T follicular helper cell (primary cell): ENCODE measurements around the gene ITPR1.

Experiments used
- DNase-seq: peaks from one replicate; pipeline ENCODE4 v3.0.0-alpha.2; 2020; ENCODE audit warnings: low read depth

The ITPR1 gene

GRCh38 chr3:4509983-4510755, 17.0 kb downstream of the ITPR1 start:
- DNase-seq = no peak

GRCh38 chr3:4511491-4512262, 18.5 kb downstream of the ITPR1 start:
- no peak for DNase-seq

GRCh38 chr3:4512895-4513616, 19.9 kb downstream of the ITPR1 start:
- DNase-seq = no peak

- no peak for DNase-seq
Observed at GRCh38 chr3:4514321-4514720, 21.2 kb downstream of the ITPR1 start.

GRCh38 chr3:4514916-4515315, 21.8 kb downstream of the ITPR1 start:
- no peak for DNase-seq

GRCh38 chr3:4515916-4516579, 22.9 kb downstream of the ITPR1 start:
- no peak for DNase-seq

- DNase-seq = no peak
Observed at GRCh38 chr3:4517093-4517492, 23.9 kb downstream of the ITPR1 start.

- no peak for DNase-seq
Observed at GRCh38 chr3:4517643-4518311, 24.6 kb downstream of the ITPR1 start.

- DNase-seq = no peak
Observed at GRCh38 chr3:4520033-4520816, 27.1 kb downstream of the ITPR1 start.

- no peak for DNase-seq
Observed at GRCh38 chr3:4522947-4523346, 29.8 kb downstream of the ITPR1 start.

- DNase-seq = no peak
Observed at GRCh38 chr3:4523710-4524698, 30.9 kb downstream of the ITPR1 start.

GRCh38 chr3:4525560-4526223, 32.5 kb downstream of the ITPR1 start:
- no peak for DNase-seq

GRCh38 chr3:4528320-4528719, 35.2 kb downstream of the ITPR1 start:
- no peak for DNase-seq

GRCh38 chr3:4528819-4529600, 35.9 kb downstream of the ITPR1 start:
- DNase-seq = no peak

- no peak for DNase-seq
Observed at GRCh38 chr3:4529876-4530588, 36.9 kb downstream of the ITPR1 start.

GRCh38 chr3:4531478-4532025, 38.4 kb downstream of the ITPR1 start:
- no peak for DNase-seq

- DNase-seq = no peak
Observed at GRCh38 chr3:4532535-4533112, 39.5 kb downstream of the ITPR1 start.
